ENCODE measurements around the gene DDR1.

DNA sequence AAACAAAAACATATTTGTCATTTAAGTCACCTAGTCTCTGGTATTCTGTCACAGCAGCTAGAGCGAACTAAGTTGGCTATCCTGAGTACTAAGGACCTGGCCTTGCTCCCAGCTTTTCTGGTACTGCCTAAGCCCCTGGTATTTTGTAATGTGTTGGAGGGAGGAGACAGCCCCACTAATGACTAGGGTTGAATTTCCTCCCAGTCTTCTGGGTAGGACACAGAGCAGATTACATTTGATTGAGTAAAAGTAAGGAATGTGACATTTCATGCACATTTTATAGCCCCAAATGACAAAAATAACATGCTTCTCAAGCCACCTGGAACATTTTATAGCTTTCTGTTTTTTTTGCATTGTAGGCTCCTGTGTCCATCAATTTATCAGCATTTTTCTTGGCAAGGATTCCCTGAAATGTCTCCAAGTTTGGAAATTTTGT is 47.9 kb upstream of the DDR1 start:
- TF ChIP-seq, protein P1, sequence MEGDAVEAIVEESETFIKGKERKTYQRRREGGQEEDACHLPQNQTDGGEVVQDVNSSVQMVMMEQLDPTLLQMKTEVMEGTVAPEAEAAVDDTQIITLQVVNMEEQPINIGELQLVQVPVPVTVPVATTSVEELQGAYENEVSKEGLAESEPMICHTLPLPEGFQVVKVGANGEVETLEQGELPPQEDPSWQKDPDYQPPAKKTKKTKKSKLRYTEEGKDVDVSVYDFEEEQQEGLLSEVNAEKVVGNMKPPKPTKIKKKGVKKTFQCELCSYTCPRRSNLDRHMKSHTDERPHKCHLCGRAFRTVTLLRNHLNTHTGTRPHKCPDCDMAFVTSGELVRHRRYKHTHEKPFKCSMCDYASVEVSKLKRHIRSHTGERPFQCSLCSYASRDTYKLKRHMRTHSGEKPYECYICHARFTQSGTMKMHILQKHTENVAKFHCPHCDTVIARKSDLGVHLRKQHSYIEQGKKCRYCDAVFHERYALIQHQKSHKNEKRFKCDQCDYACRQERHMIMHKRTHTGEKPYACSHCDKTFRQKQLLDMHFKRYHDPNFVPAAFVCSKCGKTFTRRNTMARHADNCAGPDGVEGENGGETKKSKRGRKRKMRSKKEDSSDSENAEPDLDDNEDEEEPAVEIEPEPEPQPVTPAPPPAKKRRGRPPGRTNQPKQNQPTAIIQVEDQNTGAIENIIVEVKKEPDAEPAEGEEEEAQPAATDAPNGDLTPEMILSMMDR (IDR thresholded peaks at IDR 0.05) = no peak
- no peak for TF ChIP-seq POLR2A (IDR thresholded peaks at IDR 0.05)

All from uterus (tissue), 2 donors.